ENCODE measurements around the gene HOXD9.

HOXD9 gene

GRCh38 chr2:176078541-176079284 is 43.8 kb upstream of the HOXD9 start:
- no peak overlapping the region for H3K4me3 ChIP-seq (ENCODE audit: low read depth, low read length)
- TF ChIP-seq, protein P1, sequence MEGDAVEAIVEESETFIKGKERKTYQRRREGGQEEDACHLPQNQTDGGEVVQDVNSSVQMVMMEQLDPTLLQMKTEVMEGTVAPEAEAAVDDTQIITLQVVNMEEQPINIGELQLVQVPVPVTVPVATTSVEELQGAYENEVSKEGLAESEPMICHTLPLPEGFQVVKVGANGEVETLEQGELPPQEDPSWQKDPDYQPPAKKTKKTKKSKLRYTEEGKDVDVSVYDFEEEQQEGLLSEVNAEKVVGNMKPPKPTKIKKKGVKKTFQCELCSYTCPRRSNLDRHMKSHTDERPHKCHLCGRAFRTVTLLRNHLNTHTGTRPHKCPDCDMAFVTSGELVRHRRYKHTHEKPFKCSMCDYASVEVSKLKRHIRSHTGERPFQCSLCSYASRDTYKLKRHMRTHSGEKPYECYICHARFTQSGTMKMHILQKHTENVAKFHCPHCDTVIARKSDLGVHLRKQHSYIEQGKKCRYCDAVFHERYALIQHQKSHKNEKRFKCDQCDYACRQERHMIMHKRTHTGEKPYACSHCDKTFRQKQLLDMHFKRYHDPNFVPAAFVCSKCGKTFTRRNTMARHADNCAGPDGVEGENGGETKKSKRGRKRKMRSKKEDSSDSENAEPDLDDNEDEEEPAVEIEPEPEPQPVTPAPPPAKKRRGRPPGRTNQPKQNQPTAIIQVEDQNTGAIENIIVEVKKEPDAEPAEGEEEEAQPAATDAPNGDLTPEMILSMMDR (IDR thresholded peaks at IDR 0.05; ENCODE audit: insufficient read depth, low read depth, low read length, missing control alignments): no peak
- DNase-seq (ENCODE audit: low read depth): no peak

DNA sequence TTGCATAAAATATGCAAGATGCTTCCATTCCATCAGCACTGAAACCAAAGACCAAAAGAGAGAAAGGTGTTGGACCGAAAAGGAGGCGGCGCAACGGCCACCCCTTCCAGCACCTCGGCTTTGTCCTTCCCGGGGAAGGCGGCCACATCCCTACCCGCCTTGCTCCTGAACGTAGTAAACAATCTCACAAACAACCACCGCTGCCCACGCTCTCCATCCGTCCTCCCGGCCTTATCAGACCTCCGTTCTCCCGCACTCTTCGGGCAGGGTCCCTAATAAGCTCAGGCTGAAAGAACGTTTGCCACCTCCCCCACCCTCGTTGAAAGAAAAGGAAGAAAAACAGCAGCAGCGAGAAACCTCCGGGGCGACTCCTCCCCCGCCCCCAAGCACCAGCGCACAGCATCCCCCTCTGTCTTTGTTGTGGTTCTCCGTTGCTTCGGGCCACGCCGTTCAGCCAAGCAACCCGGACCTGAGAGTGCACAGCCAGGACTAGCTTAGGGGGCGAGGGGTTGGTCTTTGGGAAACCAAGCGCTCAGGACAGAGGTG is 43.2 kb upstream of the HOXD9 start:
- DNase-seq (ENCODE audit: low read depth): no peak
- H3K4me3 ChIP-seq (ENCODE audit: low read depth, low read length): no peak overlapping the region
- TF ChIP-seq, protein P1 (IDR thresholded peaks at IDR 0.05; ENCODE audit: insufficient read depth, low read depth, low read length, missing control alignments): no peak

GRCh38 chr2:176079831-176080539 is 42.5 kb upstream of the HOXD9 start:
- DNase-seq (ENCODE audit: low read depth): peak; percentile 16
- H3K4me3 ChIP-seq (ENCODE audit: low read depth, low read length): no peak overlapping the region

GRCh38 chr2:176080540-176081375 is 41.8 kb upstream of the HOXD9 start:
- TF ChIP-seq, protein P1 (IDR thresholded peaks at IDR 0.05; ENCODE audit: insufficient read depth, low read depth, low read length, missing control alignments): no peak
- H3K4me3 ChIP-seq (ENCODE audit: low read depth, low read length): no peak overlapping the region
- no peak for DNase-seq (ENCODE audit: low read depth)

More at GRCh38 chr2:176079831-176080539, 42.5 kb upstream of the HOXD9 start:
- TF ChIP-seq, protein P1 (IDR thresholded peaks at IDR 0.05; ENCODE audit: insufficient read depth, low read depth, low read length, missing control alignments): peak; percentile 29

- TF ChIP-seq, protein P1 (IDR thresholded peaks at IDR 0.05; ENCODE audit: insufficient read depth, low read depth, low read length, missing control alignments): no peak
- no peak for DNase-seq (ENCODE audit: low read depth)
- no peak overlapping the region for H3K4me3 ChIP-seq (ENCODE audit: low read depth, low read length)
Measured at GRCh38 chr2:176081376-176081836, 41.1 kb upstream of the HOXD9 start.

DNA sequence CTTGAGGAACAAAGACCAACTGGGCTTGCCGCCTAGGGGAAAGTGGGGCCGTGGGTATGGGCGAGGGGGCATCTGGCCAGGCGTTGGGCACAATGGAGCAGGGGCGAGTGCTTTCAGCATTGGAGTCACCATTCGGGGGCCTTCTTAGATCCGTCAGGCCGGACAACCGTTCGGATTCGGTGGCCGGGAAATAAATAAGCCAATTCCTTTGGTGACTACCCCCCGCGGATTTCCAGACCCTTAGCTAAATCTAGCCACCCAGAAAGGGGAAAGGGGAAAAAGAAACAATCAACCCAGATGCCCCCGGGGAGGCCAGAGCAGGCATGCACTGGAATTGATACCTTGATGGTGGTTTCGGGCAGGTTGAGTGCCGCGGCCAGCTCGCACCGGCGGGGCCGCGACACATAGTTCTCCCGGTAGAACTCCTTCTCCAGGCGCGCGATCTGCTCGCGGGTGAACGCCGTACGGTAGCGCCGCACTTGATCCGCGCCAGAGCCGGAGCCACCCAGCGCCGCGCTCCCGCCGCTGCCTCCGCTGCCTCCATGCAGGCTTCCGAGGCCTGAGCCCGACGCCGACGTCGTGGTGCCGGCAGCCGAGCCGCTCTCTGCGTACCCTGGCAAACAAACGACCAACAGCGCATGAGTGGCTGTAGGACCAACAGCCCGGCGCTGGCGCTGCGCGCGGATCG is 40.5 kb upstream of the HOXD9 start:
- no peak for DNase-seq (ENCODE audit: low read depth)
- TF ChIP-seq, protein P1 (IDR thresholded peaks at IDR 0.05; ENCODE audit: insufficient read depth, low read depth, low read length, missing control alignments): no peak
- H3K4me3 ChIP-seq (ENCODE audit: low read depth, low read length): no peak overlapping the region

Data from GM12865 (cell line).